ENCODE data around the gene ERFE. TPM values are rescaled to one million over a fixed set of nuclear protein-coding genes. Genes with fewer than 3 reads are reported as not detected.
"Not testable (repeated sequence)": the region's sequence is repeated elsewhere in the genome, so short reads cannot be mapped to it uniquely, and the experiment has no call there.

The ERFE gene
- total RNA-seq, 1 donor from 2014 or later = 0.30 TPM

- peak; percentile 5 for DNase-seq
Measured at GRCh38 chr2:238169048-238169707, 10.4 kb downstream of the ERFE start.

GRCh38 chr2:238169708-238170251 lies 11.0 kb downstream of the ERFE start:
- no peak for DNase-seq

GRCh38 chr2:238170386-238171071 lies 11.8 kb downstream of the ERFE start:
- no peak for DNase-seq

- DNase-seq = not testable (repeated sequence)
Measured at GRCh38 chr2:238171072-238171431, 12.3 kb downstream of the ERFE start.

- DNase-seq = no peak
Measured at GRCh38 chr2:238171575-238172187, 12.9 kb downstream of the ERFE start.

GRCh38 chr2:238172439-238172838 lies 13.7 kb downstream of the ERFE start:
- no peak for DNase-seq

- no peak for DNase-seq
Measured at GRCh38 chr2:238173692-238174091, 14.9 kb downstream of the ERFE start.

GRCh38 chr2:238174291-238174690 lies 15.5 kb downstream of the ERFE start:
- DNase-seq = no peak

- DNase-seq = no peak
Measured at GRCh38 chr2:238174701-238175100, 15.9 kb downstream of the ERFE start.

- DNase-seq = no peak
Measured at GRCh38 chr2:238176613-238177012, 17.8 kb downstream of the ERFE start.

- no peak for DNase-seq
Measured at GRCh38 chr2:238180554-238180953, 21.8 kb downstream of the ERFE start.

GRCh38 chr2:238182362-238182761 lies 23.6 kb downstream of the ERFE start:
- DNase-seq = no peak

- no peak for DNase-seq
Measured at GRCh38 chr2:238183821-238184220, 25.1 kb downstream of the ERFE start.

GRCh38 chr2:238187618-238188548 lies 29.1 kb downstream of the ERFE start:
- no peak for DNase-seq

GRCh38 chr2:238190445-238190844 lies 31.7 kb downstream of the ERFE start:
- DNase-seq = no peak

- no peak for DNase-seq
Measured at GRCh38 chr2:238202326-238203093, 43.7 kb downstream of the ERFE start.

- DNase-seq = peak; percentile 60
Measured at GRCh38 chr2:238203094-238203972, 44.6 kb downstream of the ERFE start, which contains the start of gene ILKAP. Gene ILKAP (minus strand): TSS chr2:238203695. CDS start chr2:238203553, 142 bp downstream.

GRCh38 chr2:238203973-238204683 lies 45.4 kb downstream of the ERFE start:
- DNase-seq = no peak

GRCh38 chr2:238207006-238207405 lies 48.2 kb downstream of the ERFE start:
- no peak for DNase-seq

Measured in skin of body (tissue), 2 donors.